Esophagus muscularis mucosa (tissue), 4 donors: Measurements from ENCODE around the gene LMAN2. TPM values are rescaled to one million over a fixed set of nuclear protein-coding genes. Genes with fewer than 3 reads are reported as not detected.

Experiments used
- DNase-seq: peaks from one replicate; pipeline ENCODE4 v3.0.0-alpha.2; 2017; ENCODE audit errors: extremely low spot score
- H3K27ac ChIP-seq, 4 donors: fragments of 200-600 bp; sonication (generic); replicated peaks in 1 of 4; 1 replicate in 3 of 4; 2 replicates in 1 of 4; pipeline ENCODE4 v1.5.1; 2016 to 2019; ENCODE audit warnings: mild to moderate bottlenecking in 1 of 4
- H3K27me3 ChIP-seq, 4 donors: fragments of 200-600 bp; sonication (generic); one replicate each; pipeline versions ENCODE4 v1.5.1 to v1.6.0; 2016 to 2019
- H3K36me3 ChIP-seq, 4 donors: fragments of 200-600 bp; sonication (generic); one replicate each; pipeline ENCODE4 v1.5.1; 2016 to 2019
- H3K4me1 ChIP-seq, 4 donors: fragments of 200-600 bp; sonication (generic); one replicate each; pipeline ENCODE4 v1.5.1; 2016 to 2019
- H3K4me3 ChIP-seq, 4 donors: fragments of 200-600 bp; sonication (generic); 1 replicate in 2 of 4; 2 replicates in 2 of 4; pipeline ENCODE4 v1.5.1; 2016 to 2019; ENCODE audit warnings: mild to moderate bottlenecking in 4 of 4, moderate library complexity in 1 of 4
- H3K9me3 ChIP-seq, 4 donors: fragments of 200-600 bp; sonication (generic); 1 replicate in 3 of 4; 2 replicates in 1 of 4; pipeline ENCODE4 v1.5.1; 2016 to 2019
- EP300 ChIP-seq: sonication (generic); formaldehyde crosslinking; IDR thresholded peaks from one replicate; pipeline ENCODE4 v1.6.1; 2017; ENCODE audit warnings: antibody characterized with exemption
- POLR2A ChIP-seq: fragments of 450-650 bp; IDR thresholded peaks from one replicate; pipeline ENCODE4 v1.6.1; 2017; ENCODE audit warnings: antibody characterized with exemption, moderate library complexity, mild to moderate bottlenecking, low read depth
- POLR2AphosphoS5 ChIP-seq, 2 donors: sonication (generic); formaldehyde crosslinking; IDR thresholded peaks; one replicate each; pipeline ENCODE4 v1.6.1; 2017; ENCODE audit warnings: antibody characterized with exemption in 2 of 2
- WGBS: methylation state at CpG from one replicate; pipeline ENCODE4 v1.1.5; 2018; 5-methylcytosine and 5-hydroxymethylcytosine counted together
- intact Hi-C: fragments of 100-400 bp; cut with DNase I; formaldehyde crosslinking; loops from one replicate; pipeline ENCODE4 v1.15.1; 2023
- total RNA-seq, 4 donors: library from RNA; depleted of rRNA; stranded (reverse); fragments of >200 nt; gene quantifications; one replicate each; pipeline versions ENCODE4 v1.1.0 to v1.2.1, GENCODE V29; 2016
- TF ChIP-seq, protein P1 (sequence below), 3 experiments: fragments of 200-600 bp in 2 of 3; fragments of 450-650 bp in 1 of 3; sonication (generic) in 2 of 3; IDR thresholded peaks; one replicate each; pipeline ENCODE4 v1.5.1; 2017 to 2019; ENCODE audit warnings: antibody characterized with exemption in 3 of 3, mild to moderate bottlenecking in 2 of 3, moderate library complexity in 1 of 3

LMAN2 gene
- total RNA-seq, 4 donors from 2014 or later, result 95.1 to 168 (median 128) TPM

DNA sequence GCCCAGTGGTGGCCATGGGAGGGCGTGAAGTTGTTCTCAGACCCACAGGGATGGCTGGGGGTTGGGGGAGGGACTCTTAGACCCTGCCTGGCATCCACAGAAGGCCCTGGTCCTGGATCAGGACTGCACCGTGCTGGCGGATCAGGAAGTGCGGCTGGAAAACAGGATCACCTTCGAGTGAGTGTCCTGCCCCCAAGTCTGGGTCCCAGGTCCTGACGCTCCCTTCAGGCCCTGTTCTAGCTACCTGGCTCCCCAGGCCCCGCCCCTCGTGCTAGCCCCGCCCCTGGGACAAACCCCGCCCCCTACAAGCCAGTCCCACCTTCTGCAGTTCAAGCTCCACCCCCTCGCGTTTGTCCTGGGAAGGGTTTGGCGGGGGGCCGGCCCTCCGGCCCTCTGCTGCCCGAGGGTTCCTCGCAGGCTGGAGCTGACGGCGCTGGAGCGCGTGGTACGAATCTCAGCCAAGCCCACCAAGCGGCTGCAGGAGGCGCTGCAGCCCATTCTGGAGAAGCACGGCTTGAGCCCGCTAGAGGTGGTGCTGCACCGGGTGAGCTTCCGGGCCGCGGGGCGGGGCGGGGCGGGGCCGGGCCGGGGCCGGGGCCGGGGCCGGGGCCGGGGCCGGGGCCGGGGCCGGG, 19.1 kb upstream of the LMAN2 start:
- peak overlapping the region; percentile 39 to 58 (median 53) for H3K4me3 ChIP-seq
- no peaks in the 10 kb centered on the region for H3K27me3 ChIP-seq
- peaks cover 25 to 52% (median 47%) of the 10 kb centered on the region in 4 donors for H3K4me1 ChIP-seq
- intact Hi-C loops, result no loop called here
- peaks cover 0 to 6% (median 0%) of the 10 kb centered on the region in 4 donors for H3K36me3 ChIP-seq
- no peaks in the 10 kb centered on the region for H3K9me3 ChIP-seq
- 40% methylated on average over 16 of the region's 42 CpGs for WGBS
- TF ChIP-seq EP300, result no peak
- TF ChIP-seq, protein P1, sequence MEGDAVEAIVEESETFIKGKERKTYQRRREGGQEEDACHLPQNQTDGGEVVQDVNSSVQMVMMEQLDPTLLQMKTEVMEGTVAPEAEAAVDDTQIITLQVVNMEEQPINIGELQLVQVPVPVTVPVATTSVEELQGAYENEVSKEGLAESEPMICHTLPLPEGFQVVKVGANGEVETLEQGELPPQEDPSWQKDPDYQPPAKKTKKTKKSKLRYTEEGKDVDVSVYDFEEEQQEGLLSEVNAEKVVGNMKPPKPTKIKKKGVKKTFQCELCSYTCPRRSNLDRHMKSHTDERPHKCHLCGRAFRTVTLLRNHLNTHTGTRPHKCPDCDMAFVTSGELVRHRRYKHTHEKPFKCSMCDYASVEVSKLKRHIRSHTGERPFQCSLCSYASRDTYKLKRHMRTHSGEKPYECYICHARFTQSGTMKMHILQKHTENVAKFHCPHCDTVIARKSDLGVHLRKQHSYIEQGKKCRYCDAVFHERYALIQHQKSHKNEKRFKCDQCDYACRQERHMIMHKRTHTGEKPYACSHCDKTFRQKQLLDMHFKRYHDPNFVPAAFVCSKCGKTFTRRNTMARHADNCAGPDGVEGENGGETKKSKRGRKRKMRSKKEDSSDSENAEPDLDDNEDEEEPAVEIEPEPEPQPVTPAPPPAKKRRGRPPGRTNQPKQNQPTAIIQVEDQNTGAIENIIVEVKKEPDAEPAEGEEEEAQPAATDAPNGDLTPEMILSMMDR (IDR thresholded peaks at IDR 0.05), result peak; percentile 38 to 63 (median 54)
- peak in 1 of 2 donors; percentile 69 for TF ChIP-seq POLR2AphosphoS5 (IDR thresholded peaks at IDR 0.05)
- TF ChIP-seq POLR2A, result no peak
- peak overlapping the region; percentile 44 to 70 (median 65) for H3K27ac ChIP-seq
- no peak for DNase-seq

DNA sequence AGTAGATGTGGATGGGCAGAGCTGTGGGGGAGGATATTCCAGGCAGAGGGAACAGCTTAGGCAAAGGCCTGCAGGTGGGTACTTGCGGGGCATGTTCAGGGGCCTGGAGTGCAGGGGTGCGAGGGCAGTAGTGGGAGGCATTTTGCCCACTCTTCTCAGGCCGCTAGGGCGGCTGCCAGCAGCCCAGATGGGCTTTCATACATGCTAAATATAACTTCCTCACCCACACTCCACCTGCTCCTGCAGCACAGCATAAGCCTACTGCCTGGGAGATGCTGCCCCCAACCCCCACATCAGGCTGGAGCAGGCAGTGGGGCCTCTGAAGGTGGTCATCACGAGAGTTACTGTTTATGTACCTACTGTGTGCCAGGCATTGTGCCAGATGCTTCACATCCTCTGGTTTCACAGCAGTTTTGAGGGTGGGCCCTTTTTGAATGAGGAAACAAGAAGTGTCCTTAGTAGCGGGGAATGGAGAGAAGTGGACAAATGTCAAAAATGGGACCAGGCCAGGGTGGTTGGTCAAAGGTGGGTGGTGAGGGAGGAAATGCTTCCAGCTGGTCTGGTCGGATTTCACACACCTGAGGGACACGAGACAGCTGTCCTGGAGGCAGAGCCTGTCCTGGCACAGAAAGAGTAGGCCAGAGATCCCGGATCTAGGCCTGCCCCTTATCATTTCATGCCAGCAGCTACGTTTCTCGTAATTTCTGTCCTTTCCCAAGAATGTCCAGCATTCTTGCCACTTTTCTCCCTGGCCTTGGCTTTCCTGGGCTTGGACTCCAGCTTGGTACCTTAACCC, 18.4 kb upstream of the LMAN2 start:
- Histone ChIP-seq H3K4me3 (no peak overlapping the region), H3K4me1 (peaks cover 25 to 57% (median 49%) of the 10 kb centered on the region in 4 donors), H3K27ac (peak overlapping the region; percentile 44 to 70 (median 65)), H3K27me3 (no peaks in the 10 kb centered on the region), H3K9me3 (no peaks in the 10 kb centered on the region), H3K36me3 (peaks cover 0 to 6% (median 0%) of the 10 kb centered on the region in 4 donors)
- no peak for DNase-seq
- TF ChIP-seq, protein P1 (IDR thresholded peaks at IDR 0.05), result no peak
- no peak for TF ChIP-seq POLR2A
- TF ChIP-seq POLR2AphosphoS5 (IDR thresholded peaks at IDR 0.05), result no peak
- TF ChIP-seq EP300, result no peak
- intact Hi-C loops, result no loop called here
- WGBS, result 71% methylated on average over 11 of the region's 11 CpGs

DNA sequence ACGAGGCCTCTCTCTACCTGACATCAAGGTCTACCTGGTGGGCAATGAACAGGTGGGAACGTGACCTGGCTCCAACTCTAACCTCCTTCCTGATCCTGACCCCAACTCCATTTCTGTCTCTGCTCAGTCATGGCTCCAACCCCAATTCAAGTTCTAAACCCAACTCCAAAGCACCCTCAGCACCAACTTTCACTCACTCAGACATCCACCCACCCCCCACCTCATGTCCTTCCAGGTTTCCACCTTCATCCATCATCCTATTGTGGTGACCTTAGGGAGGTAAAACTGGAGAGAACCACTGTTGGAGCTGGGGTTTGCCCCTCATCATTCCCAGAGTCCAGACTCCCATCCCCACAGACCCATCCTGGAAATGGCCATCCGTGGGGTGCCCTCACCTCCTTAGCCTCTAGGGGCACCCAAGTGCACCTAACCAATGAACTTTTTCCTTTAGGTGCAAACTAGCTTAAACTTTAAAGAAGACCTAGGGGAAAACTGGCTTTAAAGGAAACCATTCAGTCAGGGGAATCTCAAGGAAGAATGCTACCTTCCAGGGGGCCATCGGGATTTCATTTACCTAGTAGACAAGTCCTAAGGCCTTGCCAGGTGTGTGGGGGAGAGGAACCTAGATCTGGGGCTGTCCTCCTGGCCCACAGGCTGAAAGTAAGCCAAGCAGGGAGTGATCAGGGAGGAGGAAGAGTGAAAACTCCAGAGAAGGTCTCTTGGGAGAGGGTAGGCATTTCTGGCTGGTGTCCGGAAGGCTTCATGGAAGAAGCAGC, 17.6 kb upstream of the LMAN2 start:
- Histone ChIP-seq H3K27ac (peak overlapping the region in 2 of 4 donors; percentile 0 to 65), H3K27me3 (no peaks in the 10 kb centered on the region), H3K4me3 (no peak overlapping the region), H3K36me3 (peaks cover 0 to 6% (median 0%) of the 10 kb centered on the region in 4 donors), H3K9me3 (no peaks in the 10 kb centered on the region), H3K4me1 (peaks cover 25 to 62% (median 52%) of the 10 kb centered on the region in 4 donors)
- TF ChIP-seq, protein P1 (IDR thresholded peaks at IDR 0.05), result peak; percentile 25 to 66 (median 30)
- no peak for TF ChIP-seq POLR2AphosphoS5 (IDR thresholded peaks at IDR 0.05)
- no peak for TF ChIP-seq POLR2A
- no peak for DNase-seq
- intact Hi-C loops, result no loop called here
- WGBS, result 72% methylated on average over 5 of the region's 5 CpGs

DNA sequence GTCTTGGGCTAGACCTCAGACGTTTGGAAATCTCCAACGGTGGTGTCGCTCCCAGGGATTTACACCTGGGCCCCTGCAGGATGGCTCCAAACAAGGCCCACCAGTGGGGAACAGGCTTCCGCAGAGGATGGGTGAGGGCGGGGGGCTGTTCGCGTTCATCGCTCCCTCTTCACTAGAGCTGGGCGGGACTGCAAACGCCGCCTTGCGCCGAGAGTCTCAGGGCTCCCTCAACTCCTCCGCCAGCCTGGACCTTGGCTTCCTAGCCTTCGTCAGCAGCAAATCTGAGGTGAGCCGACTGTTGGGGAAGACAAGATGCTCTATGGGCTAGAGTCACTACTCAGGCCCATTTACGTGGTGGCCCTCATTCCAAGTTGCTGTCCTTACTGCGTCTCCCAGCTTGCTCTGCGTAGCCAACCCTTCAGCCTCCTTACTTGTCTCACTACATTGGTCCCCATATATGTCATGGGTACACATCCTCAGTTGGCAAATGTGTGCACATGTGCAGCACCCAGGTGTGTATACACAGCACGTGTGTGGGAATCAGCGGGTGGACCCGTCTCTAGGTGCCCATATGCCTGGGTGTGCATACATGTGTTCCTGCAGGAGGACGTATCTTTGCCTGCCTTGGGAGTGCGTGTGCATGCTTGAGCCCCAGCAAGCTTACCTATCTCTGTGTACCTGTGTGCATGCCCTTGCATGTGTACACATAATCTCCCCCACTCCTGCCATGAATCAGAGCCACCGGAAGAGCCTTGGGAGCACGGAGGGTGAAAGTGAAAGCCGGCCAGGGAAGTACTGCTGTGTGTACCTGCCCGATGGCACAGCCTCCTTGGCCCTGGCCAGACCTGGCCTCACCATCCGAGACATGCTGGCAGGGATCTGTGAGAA, 16.8 kb upstream of the LMAN2 start:
- peaks cover 32 to 71% (median 58%) of the 10 kb centered on the region in 4 donors for H3K4me1 ChIP-seq
- H3K4me3 ChIP-seq, result peak overlapping the region in 3 of 4 donors; percentile 52 to 59 (median 56)
- no peaks in the 10 kb centered on the region for H3K9me3 ChIP-seq
- H3K27ac ChIP-seq, result peak overlapping the region in 3 of 4 donors; percentile 92 to 95 (median 94)
- H3K36me3 ChIP-seq, result peaks cover 0 to 6% (median 0%) of the 10 kb centered on the region in 4 donors
- no peak for TF ChIP-seq EP300
- no peak for TF ChIP-seq POLR2AphosphoS5 (IDR thresholded peaks at IDR 0.05)
- TF ChIP-seq, protein P1 (IDR thresholded peaks at IDR 0.05), result no peak
- no peak for TF ChIP-seq POLR2A
- no peak for DNase-seq
- intact Hi-C loops, result no loop called here
- WGBS, result 86% methylated on average over 29 of the region's 29 CpGs
- H3K27me3 ChIP-seq, result no peaks in the 10 kb centered on the region
